ENCODE results near the gene EXOC3L4. TPM values are rescaled to one million over a fixed set of nuclear protein-coding genes. Genes with fewer than 3 reads are reported as not detected.

The EXOC3L4 gene
- total and polyA plus RNA-seq, 2 of the 8 experiments (the other 6 are each of a cell fraction or from before 2014, with no cell fraction given), result 0.45 to 0.57 TPM

- no peak overlapping the region for H2AFZ ChIP-seq (ENCODE audit: low read length)
- no peak overlapping the region for H2BK20ac ChIP-seq (ENCODE audit: low read length)
- H4K8ac ChIP-seq (ENCODE audit: extremely low read depth, insufficient read depth, low read length), result peak overlapping the region; percentile 14; the same call in 1 of the 2 replicates
- H3K36me3 ChIP-seq (ENCODE audit: control insufficient read depth in 2 of 4, insufficient read depth in 4 of 4, low read length in 3 of 4), result no peaks in the 10 kb centered on the region
- DNase-seq (ENCODE audit: low read depth in 1 of 2, low spot score in 2 of 2), result no peak
- H2BK15ac ChIP-seq (ENCODE audit: low read length), result no peak overlapping the region
- TF ChIP-seq ATF2 (IDR thresholded peaks at IDR 0.05; ENCODE audit: low read length), result no peak
- TF ChIP-seq SP1 (IDR thresholded peaks at IDR 0.05; ENCODE audit: low read depth, low read length), result no peak
- no peak for TF ChIP-seq CHD2 (IDR thresholded peaks at IDR 0.05; ENCODE audit: low read length)
- TF ChIP-seq CTCF (IDR thresholded peaks at IDR 0.05; ENCODE audit: control extremely low read depth in 1 of 3, insufficient read depth in 1 of 3, low read depth in 1 of 3, low read length in 3 of 3), result no peak
- no peak for TF ChIP-seq JUN (IDR thresholded peaks at IDR 0.05; ENCODE audit: low read depth, low read length)
- no peak for TF ChIP-seq USF2 (IDR thresholded peaks at IDR 0.05; ENCODE audit: low read length)
- TF ChIP-seq TCF12 (IDR thresholded peaks at IDR 0.05; ENCODE audit: low read depth, low read length), result no peak
- no peak for TF ChIP-seq PHF8 (conservative IDR thresholded peaks at IDR 0.05; ENCODE audit: low read depth, low read length)
- no peak overlapping the region for H4K5ac ChIP-seq (ENCODE audit: insufficient read length, low read depth, low read length)
- no peak overlapping the region for H2BK120ac ChIP-seq (replicated peaks; ENCODE audit: low read depth, low read length)
- H2BK5ac ChIP-seq (ENCODE audit: low read depth, low read length), result no peak overlapping the region
- no peak overlapping the region for H3K4me2 ChIP-seq (ENCODE audit: insufficient read depth in 1 of 2, low read depth in 2 of 2, low read length in 2 of 2)
- no peaks in the 10 kb centered on the region for H3K79me2 ChIP-seq (ENCODE audit: control insufficient read depth in 1 of 2, insufficient read depth in 2 of 2, low read length in 2 of 2)
- H2AK5ac ChIP-seq (ENCODE audit: low read depth, low read length), result no peak overlapping the region
- no peak overlapping the region for H4K91ac ChIP-seq (replicated peaks; ENCODE audit: insufficient read length, low read length)
- ChIA-PET POLR2A (ENCODE audit: partially characterized antibody) (no interaction called here), CTCF (ENCODE audit: partially characterized antibody) (interaction anchor here (1.0 to 2.2 kb wide), 4 partner anchors 11 to 203 kb away, joined by 3 to 9 read pairs (median 4); no protein-coding TSS in a partner anchor)
- peaks cover 0 to 6% (median 2%) of the 10 kb centered on the region in 4 experiments; a peak in 2 of 7 replicates for H3K4me1 ChIP-seq (replicated peaks in 1 of 4; ENCODE audit: control insufficient read depth in 3 of 4, insufficient read depth in 4 of 4, low read length in 3 of 4)
- no peak for FAIRE-seq
- peaks cover 6% of the 10 kb centered on the region; the same call in 1 of the 2 replicates for H3K23me2 ChIP-seq (ENCODE audit: low read depth, low read length)
- no peaks in the 10 kb centered on the region for H4K20me1 ChIP-seq (replicated peaks in 1 of 2; ENCODE audit: control insufficient read depth in 1 of 2, insufficient read depth in 2 of 2, low read length in 2 of 2)
- H3K27ac ChIP-seq (ENCODE audit: low read depth, low read length), result no peak overlapping the region
- H3K9me3 ChIP-seq (ENCODE audit: insufficient read depth in 2 of 2, low read depth in 1 of 2, low read length in 1 of 2), result no peaks in the 10 kb centered on the region
- no peak overlapping the region for H3K23ac ChIP-seq (ENCODE audit: insufficient read length)
- 82% methylated on average over 19 of the region's 21 CpGs; no CpG with 5 or more reads in 1 of the 2 experiments for WGBS, 2 experiments (ENCODE audit: extremely low coverage in 1 of 2, insufficient coverage in 1 of 2, insufficient read length in 1 of 2, insufficient replicate concordance in 2 of 2, low coverage in 1 of 2, low lambda C conversion rate in 2 of 2, missing lambda C conversion rate in 1 of 2)
- H3K27me3 ChIP-seq (replicated peaks in 1 of 4; ENCODE audit: control insufficient read depth in 3 of 4, extremely low read depth in 1 of 4, insufficient read depth in 3 of 4, low read length in 3 of 4), result peaks cover 0 to 9% (median 2%) of the 10 kb centered on the region in 4 experiments; a peak in 1 of 7 replicates
- H3K4me3 ChIP-seq (ENCODE audit: extremely low read depth in 1 of 4, insufficient read depth in 2 of 4, low read depth in 3 of 4, low read length in 4 of 4), result no peak overlapping the region
- H3K14ac ChIP-seq (ENCODE audit: insufficient read length), result no peak overlapping the region
- H3K4ac ChIP-seq (replicated peaks; ENCODE audit: insufficient read length, low read depth, low read length), result no peak overlapping the region
- no peak overlapping the region for H3K18ac ChIP-seq (ENCODE audit: extremely low read depth, low read length)
- H3K56ac ChIP-seq (replicated peaks; ENCODE audit: insufficient read length, low read depth, low read length), result no peak overlapping the region
- H3K9ac ChIP-seq (replicated peaks in 1 of 4; ENCODE audit: extremely low read depth in 1 of 4, low read depth in 3 of 4, low read length in 3 of 4), result no peak overlapping the region
- no peaks in the 10 kb centered on the region for H3K79me1 ChIP-seq (ENCODE audit: low read depth, low read length)
- H2BK12ac ChIP-seq (ENCODE audit: low read depth, low read length), result no peak overlapping the region
Measured at GRCh38 chr14:103070971-103071542, 23.5 kb upstream of the EXOC3L4 start.

All from H1 (cell line).